NCI-H69 (cell line): ENCODE measurements around the gene SSR4.
A peak's percentile ranks its signal among the peaks of the same experiment; 100 is the strongest.
"Not testable (repeated sequence)": the region's sequence is repeated elsewhere in the genome, so short reads cannot be mapped to it uniquely, and the experiment has no call there.

Experiments used
- DNase-seq: peaks from one replicate; lab custom pipeline; 2025; lab: John Stamatoyannopoulos, UW

Gene SSR4

DNA sequence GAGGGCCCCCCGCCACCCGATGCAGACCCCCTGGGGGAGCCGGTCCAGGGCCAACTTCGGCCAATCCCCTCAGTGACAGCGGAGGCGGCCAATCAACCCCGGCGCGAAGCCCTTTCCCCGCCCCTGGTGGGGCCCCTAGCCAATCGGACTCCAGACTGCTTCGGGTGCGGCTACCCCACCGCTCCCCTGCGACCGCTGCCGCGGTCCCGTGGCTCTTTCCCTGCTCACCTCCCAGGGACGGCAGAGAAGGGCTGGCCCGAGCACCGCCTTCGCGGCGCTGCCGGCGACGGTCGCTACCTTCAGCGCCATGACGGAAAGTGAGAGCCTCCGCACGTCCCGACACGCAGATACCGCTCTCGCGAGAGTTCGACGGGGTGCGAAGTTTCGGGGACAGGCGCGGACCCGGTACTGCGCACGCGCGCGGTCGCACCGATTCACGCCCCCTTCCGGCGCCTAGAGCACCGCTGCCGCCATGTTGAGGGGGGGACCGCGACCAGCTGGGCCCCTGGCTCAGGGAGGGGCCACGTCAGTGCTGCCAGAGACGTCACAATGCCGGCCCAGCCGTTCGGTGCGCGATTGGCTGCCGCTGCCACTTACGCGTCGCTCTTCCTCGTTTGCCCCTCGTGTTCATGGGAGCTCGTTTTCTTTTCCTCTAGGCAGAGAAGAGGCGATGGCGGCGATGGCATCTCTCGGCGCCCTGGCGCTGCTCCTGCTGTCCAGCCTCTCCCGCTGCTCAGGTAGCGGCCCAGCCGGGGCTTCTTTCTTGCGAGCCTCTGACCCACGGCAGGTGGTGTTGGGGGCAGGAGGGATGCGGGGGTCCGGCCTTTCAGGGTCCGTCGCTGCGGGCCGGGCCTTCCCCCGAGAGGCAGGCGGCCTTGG is at the start of gene SSR4, which contains the start of gene IDH3G:
TSS of gene SSR4 (plus strand) at position 651 of the 879 bp plus-strand sequence. CDS start at position 671, 20 bp downstream.
TSS of gene IDH3G (minus strand) at position 358 of the 879 bp plus-strand sequence. CDS start at position 309, 49 bp downstream.
- peak; percentile 96 for DNase-seq

DNA sequence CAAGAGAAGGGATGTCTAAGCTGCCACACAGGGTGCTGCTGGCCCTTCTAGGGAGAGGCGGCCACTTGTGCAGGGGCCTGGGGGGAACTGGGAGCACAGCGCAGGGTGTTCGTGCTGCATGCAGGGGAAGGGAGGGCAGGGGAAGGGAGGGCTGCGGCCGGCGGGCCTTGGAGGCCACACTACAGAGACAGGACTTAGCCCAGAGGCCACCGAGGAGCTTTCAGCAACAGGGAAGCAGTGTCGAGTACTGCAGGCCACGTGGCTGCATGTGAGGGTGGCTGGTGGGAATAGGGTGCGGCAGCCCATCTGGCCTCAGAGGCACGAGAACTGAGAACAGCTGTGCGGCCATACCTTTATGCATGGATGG is 49.4 kb upstream of the SSR4 start:
- not testable (repeated sequence) for DNase-seq

DNA sequence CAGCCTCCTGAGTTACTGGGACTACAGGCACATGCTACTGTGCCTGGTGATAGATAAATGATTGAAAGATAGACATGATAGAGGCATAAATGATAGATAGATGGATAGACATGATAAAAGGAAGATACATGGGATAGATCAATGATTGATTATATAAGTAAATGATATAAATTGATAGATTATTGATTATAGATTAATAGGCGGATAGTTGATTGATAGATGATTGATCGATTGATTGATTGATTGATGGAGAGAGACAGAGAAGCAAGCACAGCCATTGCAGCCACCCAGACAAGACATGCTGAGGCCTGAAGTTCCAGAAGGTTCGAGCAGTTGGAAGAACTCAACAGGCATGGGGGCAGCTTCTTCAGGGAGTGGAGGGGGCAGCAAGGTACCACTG is 48.1 kb upstream of the SSR4 start:
- DNase-seq = no peak

GRCh38 chrX:153746991-153747390 is 47.5 kb upstream of the SSR4 start:
- DNase-seq = not testable (repeated sequence)

- DNase-seq = not testable (repeated sequence)
These were observed 45.5 kb upstream of the SSR4 start for GRCh38 chrX:153749017-153749416.

GRCh38 chrX:153750127-153750774 is 44.2 kb upstream of the SSR4 start:
- no peak for DNase-seq

GRCh38 chrX:153755136-153755535 is 39.3 kb upstream of the SSR4 start:
- no peak for DNase-seq

DNA sequence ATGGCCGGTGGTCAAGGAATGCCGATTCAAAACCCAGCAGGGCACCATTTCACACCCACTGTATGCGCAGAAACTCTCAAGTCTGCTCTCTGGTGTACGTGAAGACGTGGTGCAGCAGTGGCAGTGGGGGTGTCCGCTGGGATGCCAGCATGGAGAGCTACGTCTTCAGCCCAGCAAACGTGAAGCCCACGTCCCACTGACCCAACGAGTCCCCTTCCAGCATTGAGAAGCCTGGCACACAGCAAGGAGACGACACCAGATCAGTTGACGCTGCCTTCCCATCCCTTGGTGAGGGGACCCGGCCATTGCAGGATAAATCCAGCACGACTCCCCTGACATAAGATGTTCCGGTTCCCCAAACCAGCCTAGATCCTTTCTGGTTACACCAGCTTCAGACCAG is 32.6 kb upstream of the SSR4 start:
- no peak for DNase-seq

DNA sequence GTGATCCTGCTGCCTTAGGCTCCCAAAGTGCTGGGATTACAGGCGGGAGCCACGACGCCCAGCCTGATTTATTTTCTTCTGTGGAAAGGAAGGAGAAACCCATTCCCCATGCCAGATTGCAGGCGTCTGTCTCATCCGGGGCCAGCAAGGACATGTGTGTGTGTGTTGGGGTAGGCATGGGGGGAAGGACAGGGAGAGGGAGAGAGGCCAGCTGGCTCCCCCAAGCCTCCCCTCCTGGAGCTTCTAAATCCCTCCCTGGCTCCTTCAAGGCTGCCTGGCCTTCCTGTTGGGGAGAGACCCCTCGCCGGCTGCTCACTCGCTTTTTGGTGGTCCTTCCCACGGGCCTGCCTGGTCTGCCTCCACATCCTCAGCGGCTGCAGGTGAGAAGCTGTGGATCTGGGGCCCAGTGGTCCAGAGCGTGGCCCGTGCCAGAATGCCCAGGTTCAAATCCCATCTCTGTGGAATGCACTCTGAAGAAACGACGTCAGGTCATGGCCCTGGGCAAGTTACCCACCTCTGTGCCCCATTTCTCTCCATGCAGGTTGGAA is 31.8 kb upstream of the SSR4 start:
- DNase-seq = no peak

DNA sequence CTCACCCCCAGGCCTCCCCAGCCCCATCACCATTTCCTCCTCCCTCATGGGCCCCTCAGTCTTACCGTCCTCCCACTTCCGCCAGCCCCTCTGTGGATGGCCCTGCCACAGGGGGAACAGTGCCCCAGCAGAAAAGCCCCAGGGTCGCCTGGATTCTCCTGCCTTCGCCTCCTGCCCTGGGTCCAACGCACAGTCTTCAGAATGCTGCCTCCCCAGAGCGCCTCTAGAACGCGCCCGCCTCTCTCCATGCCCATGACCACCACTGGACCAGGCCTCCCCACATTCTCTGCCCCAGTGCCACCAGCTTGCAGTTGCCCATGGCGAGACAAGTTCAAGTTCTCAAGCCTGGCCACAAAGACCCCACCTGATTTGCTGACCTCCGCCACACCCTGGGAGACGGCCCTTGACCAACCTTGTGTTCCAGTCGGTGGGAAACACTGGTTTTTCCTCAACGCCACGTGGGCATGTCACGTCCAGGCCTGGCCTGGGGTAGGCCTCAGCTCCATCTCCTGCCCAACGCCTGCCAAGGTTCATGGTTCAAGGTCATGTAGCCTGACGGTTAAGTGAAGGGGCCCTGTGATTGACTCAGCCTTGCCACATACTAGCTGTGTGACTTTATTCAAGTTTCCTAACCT is 31.1 kb upstream of the SSR4 start:
- no peak for DNase-seq

- DNase-seq = peak; percentile 83
These were observed 30.3 kb upstream of the SSR4 start, which contains the start of gene PLXNB3 for GRCh38 chrX:153763989-153764755. TSS of gene PLXNB3 (plus strand) at chrX:153764249. CDS start at chrX:153765536, 1,287 bp downstream.

DNA sequence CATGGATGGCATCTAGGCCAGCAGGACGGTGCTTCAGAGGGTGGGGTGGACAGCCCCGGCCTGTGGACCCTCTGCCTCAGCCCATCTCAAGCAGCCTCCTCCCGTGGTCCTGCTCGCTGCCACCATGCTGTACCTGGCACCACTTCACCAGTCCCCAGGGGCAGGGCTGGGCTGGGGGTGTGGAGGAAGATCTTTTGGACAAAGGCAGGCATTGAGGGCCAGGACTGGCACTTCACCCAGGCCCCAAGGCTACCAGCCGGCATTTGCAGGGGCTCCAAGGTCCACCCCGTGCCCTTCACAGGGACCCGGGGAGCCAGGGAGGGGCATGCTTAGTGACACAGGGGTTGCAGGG is 29.7 kb upstream of the SSR4 start:
- DNase-seq = no peak

DNA sequence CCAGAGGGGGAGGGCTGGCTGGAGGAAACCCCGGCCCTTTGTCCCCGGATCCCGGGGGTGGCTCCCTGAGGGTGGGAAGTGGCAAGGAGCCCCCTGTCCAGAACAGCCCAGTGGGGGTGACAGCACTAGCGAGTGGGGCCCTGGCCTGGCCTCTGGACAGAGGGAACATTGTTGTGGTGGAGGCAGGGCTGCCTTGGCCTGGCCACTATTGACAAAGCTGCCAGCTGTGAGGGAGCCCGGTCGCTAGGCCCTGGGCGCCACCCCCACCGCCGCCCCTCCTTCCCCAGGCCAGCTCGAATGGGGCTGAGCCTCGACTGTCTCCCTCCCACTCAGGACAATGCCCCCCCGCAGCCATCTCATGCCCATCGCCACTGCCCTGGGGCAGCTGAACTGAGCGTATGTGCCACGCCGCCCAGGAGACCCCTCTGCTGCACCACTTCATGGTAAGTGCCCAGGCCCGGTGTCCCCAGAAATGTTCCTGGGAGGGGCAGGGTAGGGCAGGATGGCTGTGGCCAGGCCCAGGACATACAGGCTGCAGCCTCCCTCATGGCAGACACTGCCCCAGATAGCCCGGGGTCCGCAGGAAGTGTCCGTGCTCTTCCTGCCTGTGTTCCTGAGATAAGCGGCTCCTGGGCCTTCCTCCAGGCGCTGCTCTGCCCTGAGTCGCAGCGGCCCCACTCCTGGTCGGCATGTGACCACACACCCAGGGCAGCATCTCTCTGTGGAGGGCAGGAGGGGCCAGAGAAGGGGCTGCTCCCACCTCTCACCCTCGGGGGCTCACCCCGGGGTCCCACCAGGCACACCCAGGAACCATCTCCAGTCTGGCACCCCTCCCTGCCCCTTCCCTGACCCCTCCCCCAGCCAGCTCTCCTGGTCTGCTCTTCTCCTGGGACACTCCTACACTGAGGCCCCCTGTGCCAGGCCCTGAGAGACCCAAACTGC is 29.1 kb upstream of the SSR4 start:
- DNase-seq = no peak

GRCh38 chrX:153766098-153766817 is 28.2 kb upstream of the SSR4 start:
- DNase-seq = peak; percentile 24

- no peak for DNase-seq
These were observed 27.4 kb upstream of the SSR4 start for GRCh38 chrX:153766871-153767673.

DNA sequence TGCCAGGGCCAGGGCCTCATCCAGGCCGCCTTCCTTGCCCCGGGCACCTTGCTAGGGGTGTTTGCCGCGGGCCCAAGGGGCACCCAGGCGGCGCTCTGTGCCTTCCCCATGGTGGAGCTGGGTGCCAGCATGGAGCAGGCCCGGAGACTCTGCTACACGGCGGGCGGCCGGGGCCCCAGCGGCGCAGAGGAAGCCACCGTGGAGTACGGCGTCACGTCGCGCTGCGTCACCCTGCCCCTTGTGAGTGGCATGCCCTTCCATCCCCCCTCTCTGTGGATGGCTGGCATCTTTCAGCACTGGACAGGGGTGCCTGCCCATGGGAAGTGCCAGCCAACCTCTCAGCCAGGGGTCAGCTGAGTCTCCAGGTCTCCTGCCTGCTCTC is 26.8 kb upstream of the SSR4 start:
- DNase-seq = no peak

- no peak for DNase-seq
These were observed 25.9 kb upstream of the SSR4 start for GRCh38 chrX:153768311-153769157.
